Prostate gland (tissue), 2 donors: ENCODE results near the gene BMP3. TPM values are rescaled to one million over a fixed set of nuclear protein-coding genes. Genes with fewer than 3 reads are reported as not detected.
"Not testable (repeated sequence)": the region's sequence is repeated elsewhere in the genome, so short reads cannot be mapped to it uniquely, and the experiment has no call there.

Experiments used
- DNase-seq: peaks from one replicate; pipeline ENCODE4 v3.0.0-alpha.2; 2019; ENCODE audit warnings: low spot score
- H3K27ac ChIP-seq, 2 donors: fragments of 200-600 bp; sonication (generic); 2 replicates each; pipeline ENCODE4 v1.5.1; 2017 to 2019
- H3K27me3 ChIP-seq: fragments of 200-600 bp; sonication (generic); replicated peaks from 2 replicates; pipeline ENCODE4 v1.5.1; 2019; ENCODE audit not compliant: insufficient read depth
- H3K36me3 ChIP-seq, 2 donors: fragments of 200-600 bp; sonication (generic); 1 replicate in 1 of 2; 2 replicates in 1 of 2; pipeline versions ENCODE4 v1.5.1 to v1.8.1; 2017 to 2019
- H3K4me1 ChIP-seq: fragments of 200-600 bp; sonication (generic); replicated peaks from 2 replicates; pipeline ENCODE4 v1.5.1; 2019
- H3K4me3 ChIP-seq, 2 donors: fragments of 200-600 bp; sonication (generic); 2 replicates each; pipeline ENCODE4 v1.5.1; 2017 to 2019
- H3K9me3 ChIP-seq: fragments of 200-600 bp; sonication (generic); 2 replicates; pipeline ENCODE4 v1.5.1; 2017
- POLR2A ChIP-seq: fragments of 450-650 bp; IDR thresholded peaks from one replicate; pipeline ENCODE4 v1.6.1; 2016; ENCODE audit warnings: antibody characterized with exemption, mild to moderate bottlenecking
- POLR2AphosphoS5 ChIP-seq: sonication (generic); formaldehyde crosslinking; IDR thresholded peaks from one replicate; pipeline ENCODE4 v1.6.1; 2017; ENCODE audit warnings: antibody characterized with exemption
- WGBS: methylation state at CpG from one replicate; pipeline ENCODE4 v1.1.5; 2018; 5-methylcytosine and 5-hydroxymethylcytosine counted together
- intact Hi-C: fragments of 100-400 bp; cut with DNase I; formaldehyde crosslinking; loops from one replicate; pipeline ENCODE4 v1.14.2; 2022
- total RNA-seq, 2 donors: library from RNA; depleted of rRNA; stranded (reverse); fragments of >200 nt; gene quantifications; one replicate each; pipeline ENCODE4 v1.1.0, GENCODE V29; 2016
- TF ChIP-seq, protein P1 (sequence below), 4 experiments: fragments of 200-600 bp in 2 of 4; fragments of 450-650 bp in 2 of 4; sonication (generic) in 2 of 4; IDR thresholded peaks; 1 replicate in 3 of 4; 2 replicates in 1 of 4; pipeline ENCODE4 v1.5.1; 2016 to 2019; ENCODE audit warnings: antibody characterized with exemption in 4 of 4, mild to moderate bottlenecking in 2 of 4, moderate library complexity in 2 of 4

BMP3 gene
- total RNA-seq, 2 donors from 2014 or later, result 0.46 to 0.80 TPM

GRCh38 chr4:80999943-81000342, 30.6 kb upstream of the BMP3 start:
- Histone ChIP-seq H3K9me3 (no peaks in the 10 kb centered on the region), H3K27me3 (no peaks in the 10 kb centered on the region), H3K36me3 (no peaks in the 10 kb centered on the region), H3K4me1 (no peaks in the 10 kb centered on the region), H3K27ac (no peak overlapping the region), H3K4me3 (no peak overlapping the region)
- 90% methylated on average over 3 of the region's 3 CpGs for WGBS
- DNase-seq, result no peak
- TF ChIP-seq POLR2A (no peak), POLR2AphosphoS5 (no peak)
- TF ChIP-seq, protein P1, sequence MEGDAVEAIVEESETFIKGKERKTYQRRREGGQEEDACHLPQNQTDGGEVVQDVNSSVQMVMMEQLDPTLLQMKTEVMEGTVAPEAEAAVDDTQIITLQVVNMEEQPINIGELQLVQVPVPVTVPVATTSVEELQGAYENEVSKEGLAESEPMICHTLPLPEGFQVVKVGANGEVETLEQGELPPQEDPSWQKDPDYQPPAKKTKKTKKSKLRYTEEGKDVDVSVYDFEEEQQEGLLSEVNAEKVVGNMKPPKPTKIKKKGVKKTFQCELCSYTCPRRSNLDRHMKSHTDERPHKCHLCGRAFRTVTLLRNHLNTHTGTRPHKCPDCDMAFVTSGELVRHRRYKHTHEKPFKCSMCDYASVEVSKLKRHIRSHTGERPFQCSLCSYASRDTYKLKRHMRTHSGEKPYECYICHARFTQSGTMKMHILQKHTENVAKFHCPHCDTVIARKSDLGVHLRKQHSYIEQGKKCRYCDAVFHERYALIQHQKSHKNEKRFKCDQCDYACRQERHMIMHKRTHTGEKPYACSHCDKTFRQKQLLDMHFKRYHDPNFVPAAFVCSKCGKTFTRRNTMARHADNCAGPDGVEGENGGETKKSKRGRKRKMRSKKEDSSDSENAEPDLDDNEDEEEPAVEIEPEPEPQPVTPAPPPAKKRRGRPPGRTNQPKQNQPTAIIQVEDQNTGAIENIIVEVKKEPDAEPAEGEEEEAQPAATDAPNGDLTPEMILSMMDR (IDR thresholded peaks at IDR 0.05), result no peak
- intact Hi-C loops, result no loop called here

- intact Hi-C loops, result no loop called here
- Histone ChIP-seq H3K36me3 (no peaks in the 10 kb centered on the region), H3K4me1 (no peaks in the 10 kb centered on the region), H3K27ac (no peak overlapping the region), H3K9me3 (no peaks in the 10 kb centered on the region), H3K27me3 (no peaks in the 10 kb centered on the region), H3K4me3 (no peak overlapping the region)
- no peak for DNase-seq
- TF ChIP-seq, protein P1 (IDR thresholded peaks at IDR 0.05), result no peak
- no peak for TF ChIP-seq POLR2A
- TF ChIP-seq POLR2AphosphoS5, result no peak
- WGBS, result 75% methylated on average over 1 of the region's 2 CpGs
Measured at GRCh38 chr4:81003597-81004111, 26.9 kb upstream of the BMP3 start.

GRCh38 chr4:81007417-81007816, 23.1 kb upstream of the BMP3 start:
- no peak for TF ChIP-seq POLR2AphosphoS5
- no peak for TF ChIP-seq POLR2A
- TF ChIP-seq, protein P1 (IDR thresholded peaks at IDR 0.05), result no peak
- no peaks in the 10 kb centered on the region for H3K9me3 ChIP-seq
- DNase-seq, result no peak
- no peak overlapping the region for H3K27ac ChIP-seq
- 79% methylated on average over 2 of the region's 2 CpGs for WGBS
- intact Hi-C loops, result no loop called here
- no peaks in the 10 kb centered on the region for H3K36me3 ChIP-seq
- H3K4me1 ChIP-seq, result no peaks in the 10 kb centered on the region
- H3K27me3 ChIP-seq, result no peaks in the 10 kb centered on the region
- H3K4me3 ChIP-seq, result no peak overlapping the region

DNA sequence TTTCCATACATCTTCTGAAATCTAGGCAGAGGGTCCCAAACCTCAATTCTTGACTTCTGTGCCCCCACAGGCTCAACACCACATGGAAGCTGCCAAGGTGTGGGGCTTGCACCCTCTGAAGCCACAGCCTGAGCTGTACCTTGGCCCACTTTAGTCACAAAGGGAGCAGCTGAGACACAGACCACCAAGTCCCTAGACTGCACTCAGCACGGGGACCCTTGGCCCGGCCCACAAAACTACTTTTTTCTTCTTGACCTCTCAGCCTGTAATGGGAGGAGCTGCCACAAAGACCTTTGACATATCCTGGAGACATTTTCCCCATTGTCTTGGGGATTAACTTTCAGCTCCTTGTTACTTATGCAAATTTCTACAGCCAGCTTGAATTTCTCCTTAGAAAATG, 13.9 kb upstream of the BMP3 start:
- H3K36me3 ChIP-seq, H3K4me3 ChIP-seq, H3K9me3 ChIP-seq, H3K27ac ChIP-seq, intact Hi-C loops, H3K27me3 ChIP-seq, H3K4me1 ChIP-seq, DNase-seq: not testable (repeated sequence)
- 88% methylated on average over 2 of the region's 2 CpGs for WGBS

DNA sequence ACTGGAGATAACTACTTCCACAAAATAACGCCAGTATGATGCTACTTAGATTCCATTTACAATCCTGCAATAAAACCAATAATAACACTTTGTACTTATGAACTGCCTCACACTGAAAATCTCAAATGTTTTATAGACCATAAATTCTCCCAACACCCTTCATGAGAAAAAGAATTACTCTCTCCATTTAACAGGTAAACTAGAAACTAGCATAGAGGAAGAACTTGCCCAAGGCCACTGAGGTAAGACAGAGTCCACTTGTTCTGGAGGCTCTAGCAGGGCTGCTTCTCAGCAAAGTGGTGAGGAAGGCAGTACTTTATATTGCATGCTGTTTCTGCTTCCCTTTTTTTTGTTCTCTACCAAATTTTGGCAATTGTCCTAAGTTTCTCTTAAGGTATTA, 11.5 kb upstream of the BMP3 start:
- DNase-seq, result no peak
- intact Hi-C loops, result no loop called here
- 47% methylated on average over 1 of the region's 1 CpG for WGBS

More for the DNA sequence above, 11.5 kb upstream of the BMP3 start:
- Histone ChIP-seq H3K27me3 (peaks cover 3% of the 10 kb centered on the region), H3K36me3 (no peaks in the 10 kb centered on the region), H3K9me3 (no peaks in the 10 kb centered on the region), H3K4me3 (no peak overlapping the region), H3K4me1 (peaks cover 6% of the 10 kb centered on the region), H3K27ac (no peak overlapping the region)
- TF ChIP-seq, protein P1 (IDR thresholded peaks at IDR 0.05), result no peak
